HepG2 (cell line): ENCODE results near the gene RHOBTB1. TPM values are rescaled to one million over a fixed set of nuclear protein-coding genes. Genes with fewer than 3 reads are reported as not detected.

Experiments used
- DNMT1 ChIP-seq: sonication (generic); formaldehyde crosslinking; IDR thresholded peaks from 2 replicates; pipeline ENCODE4 v1.5.1; 2020; ENCODE audit warnings: mild to moderate bottlenecking, missing genetic modification reagents
- FIP1L1 ChIP-seq: fragments of 200-400 bp; formaldehyde crosslinking; IDR thresholded peaks from 2 replicates; pipeline ENCODE4 v1.6.1; 2018; ENCODE audit warnings: low read depth, mild to moderate bottlenecking, low read length, moderate library complexity, borderline replicate concordance; ENCODE audit not compliant: insufficient read depth
- FOXA1 ChIP-seq, 2 experiments: fragments of 450-650 bp in 1 of 2; sonication (generic) in 1 of 2; formaldehyde crosslinking in 1 of 2; IDR thresholded peaks; 2 replicates each; pipeline versions ENCODE4 v1.4.0 to v1.6.1; 2016 to 2020; ENCODE audit warnings: missing genetic modification reagents in 1 of 2
- IKZF4 ChIP-seq: sonication (generic); formaldehyde crosslinking; IDR thresholded peaks from 2 replicates; pipeline ENCODE4 v1.5.1; 2020; ENCODE audit warnings: borderline replicate concordance, mild to moderate bottlenecking, low read depth, missing genetic modification reagents; ENCODE audit errors: not compliant biosample characterization
- JARID2 ChIP-seq: sonication (generic); formaldehyde crosslinking; IDR thresholded peaks from 2 replicates; pipeline ENCODE4 v1.8.1; 2023; ENCODE audit warnings: missing genetic modification reagents, inconsistent platforms; ENCODE audit not compliant: insufficient replicate concordance
- PREB ChIP-seq: sonication (generic); formaldehyde crosslinking; IDR thresholded peaks from 2 replicates; pipeline ENCODE4 v1.4.0; 2020; ENCODE audit warnings: missing genetic modification reagents
- PRPF4 ChIP-seq: fragments of 200-400 bp; formaldehyde crosslinking; IDR thresholded peaks from 2 replicates; pipeline ENCODE4 v1.6.1; 2016; ENCODE audit warnings: low read length, low read depth; ENCODE audit not compliant: poor library complexity, severe bottlenecking
- RFX1 ChIP-seq: fragments of 450-650 bp; IDR thresholded peaks from 2 replicates; pipeline ENCODE4 v1.6.1; 2017
- RXRA ChIP-seq: sonication (generic); formaldehyde crosslinking; IDR thresholded peaks from 2 replicates; pipeline ENCODE4 v1.5.1; 2020; ENCODE audit warnings: missing genetic modification reagents
- TCF7L2 ChIP-seq: IDR thresholded peaks from 2 replicates; pipeline ENCODE4 v1.6.1; 2011; ENCODE audit warnings: mild to moderate bottlenecking, low read depth, low read length, moderate library complexity
- ZNF44 ChIP-seq: sonication (generic); formaldehyde crosslinking; IDR thresholded peaks from 2 replicates; pipeline ENCODE4 v1.5.1; 2020; ENCODE audit warnings: mild to moderate bottlenecking, missing genetic modification reagents
- polyA plus RNA-seq, 8 experiments: library from polyadenylated mRNA; depleted of rRNA in 3 of 8; stranded (reverse) in 7 of 8; unstranded in 1 of 8; fragments of >200 nt; fragmentation: Illumina TruSeq in 4 of 8; extraction: Trizol in 4 of 8; gene quantifications; 2 replicates each; pipeline versions ENCODE4 v1.2.1 to v1.2.3, GENCODE V29; 2011 to 2016; ENCODE audit warnings: low read depth in 4 of 8, missing spikeins in 1 of 8, mixed read lengths in 1 of 8; ENCODE audit not compliant: insufficient read depth in 1 of 8
- total RNA-seq, 5 experiments: library from RNA; depleted of rRNA; stranded (reverse); fragments of >200 nt; fragmentation: Illumina TruSeq; extraction: Trizol; gene quantifications; 2 replicates each; pipeline ENCODE4 v1.2.3, GENCODE V29; 2016; ENCODE audit warnings: low read depth in 1 of 5
- TF ChIP-seq, protein P1 (sequence below): sonication (generic); formaldehyde crosslinking; conservative IDR thresholded peaks from 2 replicates; pipeline ENCODE4 v1.4.0; 2020; ENCODE audit warnings: mild to moderate bottlenecking, missing genetic modification reagents, moderate library complexity
- TF ChIP-seq, protein P2 (sequence below): sonication (generic); formaldehyde crosslinking; IDR thresholded peaks from 2 replicates; pipeline ENCODE4 v1.5.0; 2020; ENCODE audit warnings: mild to moderate bottlenecking, missing genetic modification reagents
- TF ChIP-seq, protein P3 (sequence below): sonication (generic); formaldehyde crosslinking; IDR thresholded peaks from 2 replicates; pipeline ENCODE4 v1.9.0; 2021; ENCODE audit warnings: missing genetic modification reagents, borderline replicate concordance

Gene RHOBTB1
- total and polyA plus RNA-seq, 2 of the 13 experiments (the other 11 are each of a cell fraction or from before 2014, with no cell fraction given), result 18.8 to 59.5 TPM

DNA sequence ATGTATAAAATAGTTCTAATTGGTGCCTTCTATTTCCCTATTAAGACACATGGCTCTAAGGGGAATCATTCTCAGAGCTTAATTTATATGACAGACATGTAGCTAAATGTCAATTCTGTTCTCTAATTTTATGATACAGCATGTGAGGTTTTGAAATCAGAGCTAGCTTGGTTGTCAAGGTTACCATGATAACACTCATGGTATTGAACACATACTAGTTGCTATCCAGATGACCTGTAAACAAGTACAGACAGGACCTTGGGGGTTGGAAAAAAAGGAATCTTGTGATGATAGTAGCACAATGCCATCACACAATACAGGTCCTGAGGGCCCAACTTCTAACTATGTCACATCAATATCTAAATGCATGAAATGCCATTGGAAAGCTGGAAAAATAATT is 49.2 kb downstream of the RHOBTB1 start (continued):
- TF ChIP-seq, protein P1, sequence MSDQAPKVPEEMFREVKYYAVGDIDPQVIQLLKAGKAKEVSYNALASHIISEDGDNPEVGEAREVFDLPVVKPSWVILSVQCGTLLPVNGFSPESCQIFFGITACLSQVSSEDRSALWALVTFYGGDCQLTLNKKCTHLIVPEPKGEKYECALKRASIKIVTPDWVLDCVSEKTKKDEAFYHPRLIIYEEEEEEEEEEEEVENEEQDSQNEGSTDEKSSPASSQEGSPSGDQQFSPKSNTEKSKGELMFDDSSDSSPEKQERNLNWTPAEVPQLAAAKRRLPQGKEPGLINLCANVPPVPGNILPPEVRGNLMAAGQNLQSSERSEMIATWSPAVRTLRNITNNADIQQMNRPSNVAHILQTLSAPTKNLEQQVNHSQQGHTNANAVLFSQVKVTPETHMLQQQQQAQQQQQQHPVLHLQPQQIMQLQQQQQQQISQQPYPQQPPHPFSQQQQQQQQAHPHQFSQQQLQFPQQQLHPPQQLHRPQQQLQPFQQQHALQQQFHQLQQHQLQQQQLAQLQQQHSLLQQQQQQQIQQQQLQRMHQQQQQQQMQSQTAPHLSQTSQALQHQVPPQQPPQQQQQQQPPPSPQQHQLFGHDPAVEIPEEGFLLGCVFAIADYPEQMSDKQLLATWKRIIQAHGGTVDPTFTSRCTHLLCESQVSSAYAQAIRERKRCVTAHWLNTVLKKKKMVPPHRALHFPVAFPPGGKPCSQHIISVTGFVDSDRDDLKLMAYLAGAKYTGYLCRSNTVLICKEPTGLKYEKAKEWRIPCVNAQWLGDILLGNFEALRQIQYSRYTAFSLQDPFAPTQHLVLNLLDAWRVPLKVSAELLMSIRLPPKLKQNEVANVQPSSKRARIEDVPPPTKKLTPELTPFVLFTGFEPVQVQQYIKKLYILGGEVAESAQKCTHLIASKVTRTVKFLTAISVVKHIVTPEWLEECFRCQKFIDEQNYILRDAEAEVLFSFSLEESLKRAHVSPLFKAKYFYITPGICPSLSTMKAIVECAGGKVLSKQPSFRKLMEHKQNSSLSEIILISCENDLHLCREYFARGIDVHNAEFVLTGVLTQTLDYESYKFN (CRISPR knock-in tag), result no peak
- TF ChIP-seq JARID2 (CRISPR knock-in tag) (no peak), PREB (CRISPR knock-in tag) (no peak), FIP1L1 (no peak), TCF7L2 (no peak), PRPF4 (no peak), FOXA1 (IDR thresholded peaks at IDR 0.05) (no peak), FOXA1 (CRISPR knock-in tag; IDR thresholded peaks at IDR 0.05) (0 out of 2 replicates have a peak, but pooled peaks have one; percentile 10), ZNF44 (no peak), IKZF4 (CRISPR knock-in tag) (no peak), DNMT1 (CRISPR knock-in tag) (no peak), RXRA (CRISPR knock-in tag) (no peak), RFX1 (peak; percentile 71)
- TF ChIP-seq, protein P2, sequence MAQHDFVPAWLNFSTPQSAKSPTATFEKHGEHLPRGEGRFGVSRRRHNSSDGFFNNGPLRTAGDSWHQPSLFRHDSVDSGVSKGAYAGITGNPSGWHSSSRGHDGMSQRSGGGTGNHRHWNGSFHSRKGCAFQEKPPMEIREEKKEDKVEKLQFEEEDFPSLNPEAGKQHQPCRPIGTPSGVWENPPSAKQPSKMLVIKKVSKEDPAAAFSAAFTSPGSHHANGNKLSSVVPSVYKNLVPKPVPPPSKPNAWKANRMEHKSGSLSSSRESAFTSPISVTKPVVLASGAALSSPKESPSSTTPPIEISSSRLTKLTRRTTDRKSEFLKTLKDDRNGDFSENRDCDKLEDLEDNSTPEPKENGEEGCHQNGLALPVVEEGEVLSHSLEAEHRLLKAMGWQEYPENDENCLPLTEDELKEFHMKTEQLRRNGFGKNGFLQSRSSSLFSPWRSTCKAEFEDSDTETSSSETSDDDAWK, result no peak
- TF ChIP-seq, protein P3, sequence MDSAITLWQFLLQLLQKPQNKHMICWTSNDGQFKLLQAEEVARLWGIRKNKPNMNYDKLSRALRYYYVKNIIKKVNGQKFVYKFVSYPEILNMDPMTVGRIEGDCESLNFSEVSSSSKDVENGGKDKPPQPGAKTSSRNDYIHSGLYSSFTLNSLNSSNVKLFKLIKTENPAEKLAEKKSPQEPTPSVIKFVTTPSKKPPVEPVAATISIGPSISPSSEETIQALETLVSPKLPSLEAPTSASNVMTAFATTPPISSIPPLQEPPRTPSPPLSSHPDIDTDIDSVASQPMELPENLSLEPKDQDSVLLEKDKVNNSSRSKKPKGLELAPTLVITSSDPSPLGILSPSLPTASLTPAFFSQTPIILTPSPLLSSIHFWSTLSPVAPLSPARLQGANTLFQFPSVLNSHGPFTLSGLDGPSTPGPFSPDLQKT, result no peak
